22Rv1 (cell line): ENCODE measurements around the gene PCDHGB6.
"Not testable (repeated sequence)": the region's sequence is repeated elsewhere in the genome, so short reads cannot be mapped to it uniquely, and the experiment has no call there.

Experiments used
- H3K27ac ChIP-seq: fragments of 450-650 bp; 2 replicates; pipeline ENCODE4 v1.5.1; 2017
- CTCF ChIP-seq: fragments of 450-650 bp; IDR thresholded peaks from 2 replicates; pipeline ENCODE4 v1.5.1; 2017; ENCODE audit warnings: mild to moderate bottlenecking
- ZFX ChIP-seq: fragments of 450-650 bp; IDR thresholded peaks from 2 replicates; pipeline ENCODE4 v1.6.1; 2017; ENCODE audit warnings: antibody characterized with exemption, borderline replicate concordance

PCDHGB6 gene

GRCh38 chr5:141407790-141408505, at the start of gene PCDHGB6:
PCDHGB6 (plus strand) TSS chr5:141408021; CDS start chr5:141408203, 182 bp downstream.
- H3K27ac ChIP-seq: not testable (repeated sequence)
- peak; percentile 78 for TF ChIP-seq CTCF

GRCh38 chr5:141359790-141360426, 47.9 kb upstream of the PCDHGB6 start, which contains the start of gene PCDHGB2:
PCDHGB2 (plus strand) TSS chr5:141359994; CDS start chr5:141360136, 142 bp downstream.
- no peak within 1 kb of the TSS for H3K27ac ChIP-seq
- TF ChIP-seq CTCF (peak; percentile 60), ZFX (no peak)

- no peak for TF ChIP-seq CTCF
- no peak for TF ChIP-seq ZFX
- H3K27ac ChIP-seq: no peak overlapping the region
Observed at GRCh38 chr5:141360685-141361084, 47.1 kb upstream of the PCDHGB6 start.

- H3K27ac ChIP-seq: no peak overlapping the region
- TF ChIP-seq CTCF (no peak), ZFX (no peak)
Observed at GRCh38 chr5:141362719-141363118, 45.1 kb upstream of the PCDHGB6 start.

DNA sequence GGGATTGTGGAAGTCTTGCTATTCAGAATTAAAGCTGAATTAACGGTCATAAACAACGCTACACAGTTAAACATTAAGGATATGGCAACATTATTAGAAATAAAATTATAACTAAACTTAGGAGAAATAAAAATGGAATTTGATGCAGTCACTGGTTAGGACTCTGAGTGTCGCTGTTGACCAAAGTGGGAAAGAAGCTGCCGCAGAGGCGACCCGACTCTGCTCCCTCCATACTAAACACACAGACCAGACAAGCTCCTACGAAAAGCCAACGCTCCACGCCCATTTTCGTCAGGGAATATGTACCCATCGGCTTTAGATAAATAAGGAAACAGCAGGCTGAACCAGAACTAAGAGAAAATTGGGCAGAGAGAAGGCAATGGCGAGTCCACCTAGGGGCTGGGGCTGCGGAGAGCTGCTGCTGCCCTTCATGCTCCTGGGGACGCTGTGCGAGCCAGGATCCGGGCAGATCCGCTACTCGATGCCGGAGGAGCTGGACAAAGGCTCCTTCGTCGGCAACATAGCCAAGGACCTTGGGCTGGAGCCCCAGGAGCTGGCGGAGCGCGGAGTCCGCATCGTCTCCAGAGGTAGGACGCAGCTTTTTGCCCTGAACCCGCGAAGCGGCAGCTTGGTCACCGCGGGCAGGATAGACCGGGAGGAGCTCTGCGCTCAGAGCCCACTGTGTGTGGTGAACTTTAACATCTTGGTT, 43.7 kb upstream of the PCDHGB6 start, which contains the start of gene PCDHGA5:
Gene PCDHGA5 (plus strand): TSS at position 211 of the 709 bp plus-strand sequence. CDS start 169 bp downstream, at position 380.
- H3K27ac ChIP-seq: no peak within 1 kb of the TSS
- TF ChIP-seq CTCF: no peak
- TF ChIP-seq ZFX: no peak

DNA sequence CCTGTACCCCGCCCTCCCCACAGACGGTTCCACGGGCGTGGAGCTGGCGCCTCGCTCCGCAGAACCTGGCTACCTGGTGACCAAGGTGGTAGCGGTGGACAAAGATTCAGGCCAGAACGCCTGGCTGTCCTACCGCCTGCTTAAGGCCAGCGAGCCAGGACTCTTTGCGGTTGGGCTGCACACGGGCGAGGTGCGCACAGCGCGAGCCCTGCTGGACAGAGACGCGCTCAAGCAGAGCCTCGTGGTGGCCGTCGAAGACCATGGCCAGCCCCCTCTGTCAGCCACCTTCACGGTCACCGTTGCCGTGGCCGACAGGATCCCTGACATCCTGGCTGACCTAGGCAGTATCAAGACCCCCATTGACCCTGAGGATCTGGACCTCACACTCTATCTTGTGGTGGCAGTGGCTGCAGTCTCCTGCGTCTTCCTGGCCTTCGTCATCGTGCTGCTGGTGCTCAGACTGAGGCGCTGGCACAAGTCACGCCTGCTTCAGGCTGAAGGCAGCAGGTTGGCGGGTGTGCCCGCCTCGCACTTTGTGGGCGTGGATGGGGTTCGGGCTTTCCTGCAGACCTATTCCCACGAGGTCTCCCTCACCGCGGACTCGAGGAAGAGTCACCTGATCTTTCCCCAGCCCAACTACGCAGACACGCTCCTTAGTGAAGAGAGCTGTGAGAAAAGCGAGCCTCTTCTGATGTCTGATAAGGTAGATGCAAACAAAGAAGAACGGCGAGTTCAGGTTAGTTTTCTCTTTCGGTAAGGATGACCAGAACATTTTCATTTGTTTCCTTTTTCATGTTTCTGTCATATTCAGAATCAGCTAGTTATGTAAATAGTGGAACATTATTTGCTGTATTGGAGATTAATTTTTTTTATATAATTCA, 41.6 kb upstream of the PCDHGB6 start:
- no peak for TF ChIP-seq ZFX
- no peak for TF ChIP-seq CTCF
- no peak overlapping the region for H3K27ac ChIP-seq
